ENCODE measurements around the gene RAPGEF6.

The RAPGEF6 gene

DNA sequence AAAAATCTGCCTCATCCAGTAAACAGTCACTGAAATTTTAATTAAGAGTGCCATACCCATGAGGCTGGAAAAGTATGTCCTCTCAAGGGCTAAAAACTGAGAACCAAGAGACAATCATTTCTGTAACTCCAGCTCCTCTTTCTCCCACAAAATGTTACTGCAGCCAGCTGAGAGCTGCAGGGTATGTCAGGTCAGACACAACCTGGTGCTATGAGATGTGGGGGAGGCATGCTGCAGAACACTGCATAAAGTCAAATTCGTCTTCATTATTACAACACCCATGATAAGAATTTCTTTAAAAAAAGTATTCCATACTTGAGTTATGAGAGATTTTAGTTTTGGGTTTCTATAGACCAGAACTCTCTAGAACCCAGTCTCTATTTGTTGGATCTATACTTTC is 209.0 kb downstream of the RAPGEF6 start:
- Histone ChIP-seq H3K27me3 (ENCODE audit: insufficient read depth, low read length, poor library complexity) (no peaks in the 10 kb centered on the region), H3K36me3 (ENCODE audit: insufficient read depth, low read length) (peaks cover 65% of the 10 kb centered on the region), H3K9me3 (ENCODE audit: insufficient read depth, low read length, severe bottlenecking) (no peaks in the 10 kb centered on the region)

GRCh38 chr5:131423056-131423455 is 212.0 kb downstream of the RAPGEF6 start:
- peak; percentile 64; the same call in 2 of the 3 replicates for ATAC-seq (ENCODE audit: insufficient read depth, low read depth)
- no peaks in the 10 kb centered on the region for H4K20me1 ChIP-seq (ENCODE audit: insufficient read depth, low read length)
- peaks cover 46% of the 10 kb centered on the region for H3K36me3 ChIP-seq (ENCODE audit: insufficient read depth, low read length)
- no peak overlapping the region for H3K27ac ChIP-seq (ENCODE audit: low read length)
- H3K4me2 ChIP-seq (ENCODE audit: insufficient read depth, low read length) = no peak overlapping the region
- no peak overlapping the region for H3K4me3 ChIP-seq (ENCODE audit: low read depth in 1 of 2, low read length in 2 of 2)
- H3K9ac ChIP-seq (ENCODE audit: low read depth, low read length) = no peak overlapping the region
- DNase-seq = no peak
- TF ChIP-seq, protein P1, sequence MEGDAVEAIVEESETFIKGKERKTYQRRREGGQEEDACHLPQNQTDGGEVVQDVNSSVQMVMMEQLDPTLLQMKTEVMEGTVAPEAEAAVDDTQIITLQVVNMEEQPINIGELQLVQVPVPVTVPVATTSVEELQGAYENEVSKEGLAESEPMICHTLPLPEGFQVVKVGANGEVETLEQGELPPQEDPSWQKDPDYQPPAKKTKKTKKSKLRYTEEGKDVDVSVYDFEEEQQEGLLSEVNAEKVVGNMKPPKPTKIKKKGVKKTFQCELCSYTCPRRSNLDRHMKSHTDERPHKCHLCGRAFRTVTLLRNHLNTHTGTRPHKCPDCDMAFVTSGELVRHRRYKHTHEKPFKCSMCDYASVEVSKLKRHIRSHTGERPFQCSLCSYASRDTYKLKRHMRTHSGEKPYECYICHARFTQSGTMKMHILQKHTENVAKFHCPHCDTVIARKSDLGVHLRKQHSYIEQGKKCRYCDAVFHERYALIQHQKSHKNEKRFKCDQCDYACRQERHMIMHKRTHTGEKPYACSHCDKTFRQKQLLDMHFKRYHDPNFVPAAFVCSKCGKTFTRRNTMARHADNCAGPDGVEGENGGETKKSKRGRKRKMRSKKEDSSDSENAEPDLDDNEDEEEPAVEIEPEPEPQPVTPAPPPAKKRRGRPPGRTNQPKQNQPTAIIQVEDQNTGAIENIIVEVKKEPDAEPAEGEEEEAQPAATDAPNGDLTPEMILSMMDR (IDR thresholded peaks at IDR 0.05; ENCODE audit: borderline replicate concordance, extremely low read depth, low read length, poor library complexity, severe bottlenecking) = peak; percentile 48
- TF ChIP-seq EZH2 (IDR thresholded peaks at IDR 0.05; ENCODE audit: borderline replicate concordance, low read depth, low read length, severe bottlenecking) = no peak
- H2AFZ ChIP-seq (ENCODE audit: low read depth, low read length) = no peak overlapping the region
- H3K4me1 ChIP-seq (ENCODE audit: insufficient read depth, low read length) = no peaks in the 10 kb centered on the region
- H3K9me3 ChIP-seq (ENCODE audit: insufficient read depth, low read length, severe bottlenecking) = no peaks in the 10 kb centered on the region
- H3K27me3 ChIP-seq (ENCODE audit: insufficient read depth, low read length, poor library complexity) = no peaks in the 10 kb centered on the region
- no peaks in the 10 kb centered on the region for H3K79me2 ChIP-seq (ENCODE audit: insufficient read depth, low read length)

More for the DNA sequence above, 209.0 kb downstream of the RAPGEF6 start:
- DNase-seq = no peak
- Histone ChIP-seq H3K4me3 (ENCODE audit: low read depth in 1 of 2, low read length in 2 of 2) (no peak overlapping the region), H3K4me1 (ENCODE audit: insufficient read depth, low read length) (no peaks in the 10 kb centered on the region), H3K27ac (ENCODE audit: low read length) (no peak overlapping the region), H4K20me1 (ENCODE audit: insufficient read depth, low read length) (no peaks in the 10 kb centered on the region), H2AFZ (ENCODE audit: low read depth, low read length) (no peak overlapping the region), H3K9ac (ENCODE audit: low read depth, low read length) (no peak overlapping the region), H3K4me2 (ENCODE audit: insufficient read depth, low read length) (no peak overlapping the region), H3K79me2 (ENCODE audit: insufficient read depth, low read length) (no peaks in the 10 kb centered on the region)
- TF ChIP-seq EZH2 (IDR thresholded peaks at IDR 0.05; ENCODE audit: borderline replicate concordance, low read depth, low read length, severe bottlenecking) = no peak
- TF ChIP-seq, protein P1 (IDR thresholded peaks at IDR 0.05; ENCODE audit: borderline replicate concordance, extremely low read depth, low read length, poor library complexity, severe bottlenecking) = no peak
- no peak for ATAC-seq (ENCODE audit: insufficient read depth, low read depth)

DNA sequence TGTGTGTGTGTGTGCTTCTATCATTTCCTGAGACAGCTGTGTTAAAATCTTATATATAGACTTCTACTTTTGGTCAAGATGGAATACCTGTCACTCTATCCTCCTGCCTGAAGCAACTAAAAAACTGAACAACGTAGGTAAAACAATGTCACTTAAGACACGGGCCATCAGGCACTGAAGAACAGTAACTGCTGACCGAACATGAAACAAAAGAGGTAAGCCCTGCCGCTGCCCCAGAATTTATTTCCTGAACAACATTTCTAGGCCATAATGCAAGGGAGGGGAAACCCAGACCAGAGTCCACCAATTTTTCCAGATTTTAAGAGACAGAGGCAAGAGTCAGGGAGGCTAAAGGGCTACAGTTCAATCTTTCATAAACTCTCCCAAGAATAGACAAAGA is 215.2 kb downstream of the RAPGEF6 start:
- Histone ChIP-seq H4K20me1 (ENCODE audit: insufficient read depth, low read length) (no peaks in the 10 kb centered on the region), H3K36me3 (ENCODE audit: insufficient read depth, low read length) (peaks cover 26% of the 10 kb centered on the region), H3K4me1 (ENCODE audit: insufficient read depth, low read length) (peaks cover 3% of the 10 kb centered on the region), H3K27ac (ENCODE audit: low read length) (no peak overlapping the region), H3K9me3 (ENCODE audit: insufficient read depth, low read length, severe bottlenecking) (no peaks in the 10 kb centered on the region), H3K9ac (ENCODE audit: low read depth, low read length) (no peak overlapping the region), H3K4me3 (ENCODE audit: low read depth in 1 of 2, low read length in 2 of 2) (no peak overlapping the region), H3K27me3 (ENCODE audit: insufficient read depth, low read length, poor library complexity) (no peaks in the 10 kb centered on the region), H3K79me2 (ENCODE audit: insufficient read depth, low read length) (no peaks in the 10 kb centered on the region), H3K4me2 (ENCODE audit: insufficient read depth, low read length) (no peak overlapping the region), H2AFZ (ENCODE audit: low read depth, low read length) (no peak overlapping the region)
- DNase-seq (no peak), ATAC-seq (ENCODE audit: insufficient read depth, low read depth) (no peak)
- TF ChIP-seq, protein P1 (IDR thresholded peaks at IDR 0.05; ENCODE audit: borderline replicate concordance, extremely low read depth, low read length, poor library complexity, severe bottlenecking) = no peak
- TF ChIP-seq EZH2 (IDR thresholded peaks at IDR 0.05; ENCODE audit: borderline replicate concordance, low read depth, low read length, severe bottlenecking) = no peak

GRCh38 chr5:131418846-131419245 is 216.2 kb downstream of the RAPGEF6 start:
- no peak overlapping the region for H3K4me2 ChIP-seq (ENCODE audit: insufficient read depth, low read length)
- no peak for ATAC-seq (ENCODE audit: insufficient read depth, low read depth)
- H2AFZ ChIP-seq (ENCODE audit: low read depth, low read length) = no peak overlapping the region
- no peaks in the 10 kb centered on the region for H3K27me3 ChIP-seq (ENCODE audit: insufficient read depth, low read length, poor library complexity)
- no peak for TF ChIP-seq EZH2 (IDR thresholded peaks at IDR 0.05; ENCODE audit: borderline replicate concordance, low read depth, low read length, severe bottlenecking)
- TF ChIP-seq, protein P1 (IDR thresholded peaks at IDR 0.05; ENCODE audit: borderline replicate concordance, extremely low read depth, low read length, poor library complexity, severe bottlenecking) = no peak
- H3K79me2 ChIP-seq (ENCODE audit: insufficient read depth, low read length) = no peaks in the 10 kb centered on the region
- DNase-seq = no peak
- peaks cover 22% of the 10 kb centered on the region for H3K36me3 ChIP-seq (ENCODE audit: insufficient read depth, low read length)
- H4K20me1 ChIP-seq (ENCODE audit: insufficient read depth, low read length) = no peaks in the 10 kb centered on the region
- no peak overlapping the region for H3K9ac ChIP-seq (ENCODE audit: low read depth, low read length)
- no peaks in the 10 kb centered on the region for H3K9me3 ChIP-seq (ENCODE audit: insufficient read depth, low read length, severe bottlenecking)
- H3K4me1 ChIP-seq (ENCODE audit: insufficient read depth, low read length) = peaks cover 6% of the 10 kb centered on the region
- no peak overlapping the region for H3K27ac ChIP-seq (ENCODE audit: low read length)
- H3K4me3 ChIP-seq (ENCODE audit: low read depth in 1 of 2, low read length in 2 of 2) = no peak overlapping the region

All from DND-41 (cell line).